HL-60 (cell line): ENCODE measurements around the gene C11orf86.

ENCODE experiments used
- DNase-seq, 2 experiments: peaks; one replicate each; pipeline ENCODE4 v3.0.0-alpha.2; 2010 to 2020; ENCODE audit warnings: low read depth in 1 of 2, low spot score in 1 of 2
- H3K27ac ChIP-seq: fragments of 250-450 bp; sonication (Bioruptor Pico); replicated peaks from 2 replicates; pipeline ENCODE4 v1.5.1; 2020; ENCODE audit warnings: mild to moderate bottlenecking, moderate library complexity
- H3K27me3 ChIP-seq: fragments of 250-450 bp; sonication (Bioruptor Pico); 2 replicates; pipeline ENCODE4 v1.5.1; 2021; ENCODE audit warnings: mild to moderate bottlenecking, moderate library complexity; ENCODE audit not compliant: insufficient read depth, poor library complexity, severe bottlenecking
- H3K4me3 ChIP-seq: replicated peaks from 2 replicates; pipeline ENCODE4 v1.5.1; 2011; ENCODE audit warnings: mild to moderate bottlenecking, control low read depth, low read length; ENCODE audit not compliant: insufficient read depth
- GABPA ChIP-seq: IDR thresholded peaks from 2 replicates; pipeline ENCODE4 v1.6.1; 2012; ENCODE audit warnings: low read depth
- POLR2AphosphoS5 ChIP-seq: IDR thresholded peaks from 2 replicates; pipeline ENCODE4 v1.6.1; 2012; ENCODE audit warnings: low read depth
- REST ChIP-seq: IDR thresholded peaks from 2 replicates; pipeline ENCODE4 v1.6.1; 2012; ENCODE audit warnings: low read depth; ENCODE audit not compliant: insufficient replicate concordance
- SPI1 ChIP-seq: IDR thresholded peaks from 2 replicates; pipeline ENCODE4 v1.6.1; 2012; ENCODE audit warnings: low read depth, mild to moderate bottlenecking, borderline replicate concordance
- TF ChIP-seq, protein P1 (sequence below): IDR thresholded peaks from one replicate; pipeline ENCODE4 v1.5.1; 2011; ENCODE audit warnings: low read length, control low read depth, inconsistent platforms; ENCODE audit not compliant: insufficient read depth

C11orf86 gene

GRCh38 chr11:66951927-66952337 lies 23.2 kb upstream of the C11orf86 start:
- H3K4me3 ChIP-seq = no peak overlapping the region
- DNase-seq = no peak
- TF ChIP-seq REST = no peak
- TF ChIP-seq GABPA = no peak
- no peak overlapping the region for H3K27ac ChIP-seq
- peaks cover 16% of the 10 kb centered on the region for H3K27me3 ChIP-seq

- TF ChIP-seq, protein P1, sequence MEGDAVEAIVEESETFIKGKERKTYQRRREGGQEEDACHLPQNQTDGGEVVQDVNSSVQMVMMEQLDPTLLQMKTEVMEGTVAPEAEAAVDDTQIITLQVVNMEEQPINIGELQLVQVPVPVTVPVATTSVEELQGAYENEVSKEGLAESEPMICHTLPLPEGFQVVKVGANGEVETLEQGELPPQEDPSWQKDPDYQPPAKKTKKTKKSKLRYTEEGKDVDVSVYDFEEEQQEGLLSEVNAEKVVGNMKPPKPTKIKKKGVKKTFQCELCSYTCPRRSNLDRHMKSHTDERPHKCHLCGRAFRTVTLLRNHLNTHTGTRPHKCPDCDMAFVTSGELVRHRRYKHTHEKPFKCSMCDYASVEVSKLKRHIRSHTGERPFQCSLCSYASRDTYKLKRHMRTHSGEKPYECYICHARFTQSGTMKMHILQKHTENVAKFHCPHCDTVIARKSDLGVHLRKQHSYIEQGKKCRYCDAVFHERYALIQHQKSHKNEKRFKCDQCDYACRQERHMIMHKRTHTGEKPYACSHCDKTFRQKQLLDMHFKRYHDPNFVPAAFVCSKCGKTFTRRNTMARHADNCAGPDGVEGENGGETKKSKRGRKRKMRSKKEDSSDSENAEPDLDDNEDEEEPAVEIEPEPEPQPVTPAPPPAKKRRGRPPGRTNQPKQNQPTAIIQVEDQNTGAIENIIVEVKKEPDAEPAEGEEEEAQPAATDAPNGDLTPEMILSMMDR = no peak
- TF ChIP-seq REST = no peak
- no peak for TF ChIP-seq SPI1
- TF ChIP-seq POLR2AphosphoS5 = no peak
- no peak for TF ChIP-seq GABPA
- DNase-seq = no peak
- H3K27ac ChIP-seq = no peak overlapping the region
- H3K27me3 ChIP-seq = peaks cover 19% of the 10 kb centered on the region
- H3K4me3 ChIP-seq = no peak overlapping the region
Observed at GRCh38 chr11:66953081-66953833, 21.8 kb upstream of the C11orf86 start.

DNA sequence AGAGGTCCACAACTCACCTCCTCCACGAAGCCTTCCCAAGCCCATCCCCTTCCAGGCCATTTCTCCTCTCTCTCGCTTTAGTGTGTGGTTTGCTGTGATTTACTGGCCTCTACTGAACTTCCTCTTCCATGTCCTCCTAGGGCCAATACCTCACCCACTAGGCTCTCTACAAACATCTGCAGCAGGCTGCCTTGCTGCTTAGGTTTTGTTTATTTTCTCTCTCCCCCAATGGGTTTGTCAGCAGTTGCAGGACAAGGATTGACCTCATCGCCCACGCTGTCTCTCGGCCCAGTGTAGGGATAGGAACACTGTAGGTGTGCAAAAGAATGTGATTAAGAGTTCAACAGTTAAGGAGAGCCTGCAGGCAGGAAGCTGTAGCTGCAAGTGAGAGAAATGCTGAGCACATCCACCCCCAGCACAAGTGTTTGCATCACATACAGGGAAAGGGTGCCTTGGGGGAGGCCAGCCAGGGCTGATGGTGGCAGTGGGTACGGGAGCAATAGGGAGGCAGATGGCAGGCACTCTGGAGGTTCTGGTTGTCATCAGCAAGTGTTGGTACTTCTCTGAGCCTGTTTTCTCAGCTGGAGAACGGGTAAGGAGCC lies 18.3 kb upstream of the C11orf86 start:
- TF ChIP-seq POLR2AphosphoS5 = no peak
- no peak for TF ChIP-seq GABPA
- peak; percentile 11; the same call in 1 of the 2 replicates for TF ChIP-seq SPI1
- no peak for TF ChIP-seq REST
- TF ChIP-seq, protein P1 = no peak
- Histone ChIP-seq H3K27ac (no peak overlapping the region), H3K27me3 (peaks cover 30% of the 10 kb centered on the region), H3K4me3 (no peak overlapping the region)
- DNase-seq = peak in 1 of 2 experiments; percentile 26
